Measurements from ENCODE around the gene SCARF2. TPM values are rescaled to one million over a fixed set of nuclear protein-coding genes. Genes with fewer than 3 reads are reported as not detected.
"Not testable (repeated sequence)": the region's sequence is repeated elsewhere in the genome, so short reads cannot be mapped to it uniquely, and the experiment has no call there.

Gene SCARF2, protein sequence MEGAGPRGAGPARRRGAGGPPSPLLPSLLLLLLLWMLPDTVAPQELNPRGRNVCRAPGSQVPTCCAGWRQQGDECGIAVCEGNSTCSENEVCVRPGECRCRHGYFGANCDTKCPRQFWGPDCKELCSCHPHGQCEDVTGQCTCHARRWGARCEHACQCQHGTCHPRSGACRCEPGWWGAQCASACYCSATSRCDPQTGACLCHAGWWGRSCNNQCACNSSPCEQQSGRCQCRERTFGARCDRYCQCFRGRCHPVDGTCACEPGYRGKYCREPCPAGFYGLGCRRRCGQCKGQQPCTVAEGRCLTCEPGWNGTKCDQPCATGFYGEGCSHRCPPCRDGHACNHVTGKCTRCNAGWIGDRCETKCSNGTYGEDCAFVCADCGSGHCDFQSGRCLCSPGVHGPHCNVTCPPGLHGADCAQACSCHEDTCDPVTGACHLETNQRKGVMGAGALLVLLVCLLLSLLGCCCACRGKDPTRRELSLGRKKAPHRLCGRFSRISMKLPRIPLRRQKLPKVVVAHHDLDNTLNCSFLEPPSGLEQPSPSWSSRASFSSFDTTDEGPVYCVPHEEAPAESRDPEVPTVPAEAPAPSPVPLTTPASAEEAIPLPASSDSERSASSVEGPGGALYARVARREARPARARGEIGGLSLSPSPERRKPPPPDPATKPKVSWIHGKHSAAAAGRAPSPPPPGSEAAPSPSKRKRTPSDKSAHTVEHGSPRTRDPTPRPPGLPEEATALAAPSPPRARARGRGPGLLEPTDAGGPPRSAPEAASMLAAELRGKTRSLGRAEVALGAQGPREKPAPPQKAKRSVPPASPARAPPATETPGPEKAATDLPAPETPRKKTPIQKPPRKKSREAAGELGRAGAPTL
- total RNA-seq: 9.1 and 15.8 TPM in 2 replicates

DNA sequence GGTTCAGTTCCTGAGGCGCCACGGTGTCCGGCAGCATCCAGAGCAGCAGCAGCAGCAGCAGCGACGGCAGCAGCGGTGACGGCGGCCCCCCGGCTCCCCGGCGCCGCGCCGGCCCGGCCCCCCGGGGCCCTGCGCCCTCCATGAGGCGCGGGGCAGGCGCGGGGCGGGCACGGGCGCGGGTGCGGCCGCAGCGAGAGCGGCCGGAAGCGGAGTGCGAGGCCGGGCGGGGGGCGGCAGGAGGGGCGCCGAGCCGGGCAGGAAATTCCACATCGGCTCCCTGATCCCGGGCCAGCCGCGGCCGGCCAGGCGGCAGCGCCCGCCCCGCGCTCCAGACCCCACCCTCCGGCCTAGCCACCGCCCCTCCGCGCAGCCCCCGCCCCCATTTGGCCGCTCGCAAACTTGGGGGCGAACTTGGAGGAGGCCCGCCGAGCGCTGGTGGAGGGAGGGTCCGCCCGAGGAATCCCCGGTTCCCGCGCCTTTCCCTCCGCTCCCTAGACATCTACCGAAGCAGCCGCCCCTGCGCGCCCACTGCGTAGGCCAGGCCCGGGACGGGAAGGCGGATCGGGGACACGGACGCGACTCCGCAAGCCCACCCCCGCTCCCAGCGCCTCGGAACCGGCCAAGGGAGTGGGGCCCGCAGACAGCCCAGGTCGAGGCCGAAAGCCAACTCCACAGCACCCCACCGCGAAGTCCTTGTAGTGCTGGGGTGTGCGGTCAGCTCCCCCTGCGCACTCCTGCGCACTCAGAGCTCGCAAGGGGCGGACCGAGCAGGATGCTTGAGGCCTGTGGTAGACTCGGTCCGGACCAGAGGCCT is at the start of gene SCARF2:
SCARF2 (minus strand) TSS at position 213 of the 814 bp plus-strand sequence; CDS start at position 142, 71 bp downstream.
- DNase-seq (ENCODE audit: low read depth, low spot score): no peak

DNA sequence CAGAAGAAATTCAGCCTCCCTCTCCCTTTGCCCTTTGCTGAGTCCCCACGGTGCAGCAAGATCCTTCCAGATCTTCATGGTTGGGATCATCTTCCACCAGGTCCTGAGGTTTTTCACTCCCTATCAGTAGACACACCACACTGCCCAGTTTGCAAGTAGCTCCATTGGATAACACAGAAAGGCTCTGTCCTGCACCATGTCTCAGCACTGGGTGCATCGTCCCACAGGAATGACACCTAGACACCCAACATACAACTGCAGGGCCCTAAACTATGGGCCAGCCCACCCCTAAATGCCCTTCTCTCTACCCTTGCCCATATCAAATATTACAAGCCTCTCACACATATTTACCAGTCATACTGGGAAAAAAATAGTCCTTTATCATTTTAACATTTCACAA is 48.6 kb upstream of the SCARF2 start:
- no peak for DNase-seq (ENCODE audit: low read depth, low spot score)

DNA sequence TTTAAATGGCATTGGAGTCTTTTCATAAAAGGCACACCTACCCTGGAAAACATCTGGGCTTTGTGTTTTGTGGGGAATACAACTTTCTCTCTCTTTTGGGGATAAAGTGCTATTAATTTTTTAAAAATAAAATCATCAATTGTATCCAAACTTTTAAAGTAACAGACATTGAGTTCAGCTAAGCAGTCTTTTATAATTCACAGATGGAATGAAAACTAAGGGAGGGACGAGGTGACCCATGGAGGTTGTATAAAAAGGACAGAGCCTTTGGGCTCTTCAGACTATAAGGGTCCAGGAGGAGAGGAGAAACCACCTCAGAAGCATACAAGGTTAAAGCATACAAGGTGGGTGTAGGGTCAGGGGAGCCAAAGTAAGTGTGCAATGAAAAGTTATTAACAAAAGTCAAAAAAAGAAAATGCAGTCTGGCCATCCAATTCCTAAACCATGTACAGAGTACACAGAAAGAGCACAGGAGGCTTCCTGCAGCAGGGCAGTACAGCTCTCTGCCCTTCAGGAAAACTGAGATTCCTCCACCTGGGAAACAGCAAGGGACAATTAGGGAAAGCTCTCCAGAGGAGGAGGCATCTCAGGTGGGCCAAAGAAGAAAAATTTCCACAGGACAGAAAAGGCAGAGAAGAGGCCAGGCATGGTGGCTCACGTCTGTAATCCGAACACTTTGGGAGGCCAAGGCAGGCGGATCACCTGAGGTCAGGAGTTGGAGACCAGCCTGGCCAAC is 47.5 kb upstream of the SCARF2 start:
- no peak for DNase-seq (ENCODE audit: low read depth, low spot score)

DNA sequence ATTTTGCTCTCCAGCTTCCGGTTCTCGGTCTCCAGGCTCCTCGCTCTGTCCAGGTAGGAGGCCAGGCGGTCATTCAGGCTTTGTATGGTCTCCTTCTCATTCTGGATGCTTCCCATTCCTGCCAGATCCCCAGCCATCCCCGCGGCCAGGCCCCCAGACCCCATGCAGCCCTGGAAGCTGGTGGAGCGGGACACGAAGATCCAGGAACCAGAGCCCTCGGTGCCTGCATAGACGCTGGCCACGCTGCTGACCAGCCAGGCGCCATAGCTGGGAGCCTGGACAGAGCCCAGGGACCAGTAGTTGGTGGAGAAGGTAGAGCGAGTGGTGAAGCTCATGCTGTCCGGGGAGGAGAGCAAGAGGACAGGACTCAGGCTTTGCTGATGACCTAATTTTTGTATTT is 46.1 kb upstream of the SCARF2 start:
- no peak for DNase-seq (ENCODE audit: low read depth, low spot score)

DNA sequence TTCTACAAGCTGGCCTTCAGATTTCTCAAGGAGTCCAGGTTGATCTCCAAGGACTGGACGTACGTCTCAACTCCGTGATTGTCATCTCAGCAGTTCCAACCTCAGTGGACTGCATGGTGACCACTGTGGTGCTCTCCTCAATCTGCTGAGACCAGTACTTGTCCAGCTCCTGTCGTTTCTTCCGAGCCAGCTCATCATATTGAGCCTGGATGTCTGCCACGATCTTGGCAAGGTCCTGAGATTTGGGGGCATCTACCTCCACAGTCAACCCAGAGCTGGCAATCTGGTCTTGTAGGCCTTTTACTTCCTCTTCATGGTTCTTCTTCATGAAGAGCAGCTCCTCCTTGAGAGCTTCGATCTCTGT is 45.5 kb upstream of the SCARF2 start:
- not testable (repeated sequence) for DNase-seq (ENCODE audit: low read depth, low spot score)

DNA sequence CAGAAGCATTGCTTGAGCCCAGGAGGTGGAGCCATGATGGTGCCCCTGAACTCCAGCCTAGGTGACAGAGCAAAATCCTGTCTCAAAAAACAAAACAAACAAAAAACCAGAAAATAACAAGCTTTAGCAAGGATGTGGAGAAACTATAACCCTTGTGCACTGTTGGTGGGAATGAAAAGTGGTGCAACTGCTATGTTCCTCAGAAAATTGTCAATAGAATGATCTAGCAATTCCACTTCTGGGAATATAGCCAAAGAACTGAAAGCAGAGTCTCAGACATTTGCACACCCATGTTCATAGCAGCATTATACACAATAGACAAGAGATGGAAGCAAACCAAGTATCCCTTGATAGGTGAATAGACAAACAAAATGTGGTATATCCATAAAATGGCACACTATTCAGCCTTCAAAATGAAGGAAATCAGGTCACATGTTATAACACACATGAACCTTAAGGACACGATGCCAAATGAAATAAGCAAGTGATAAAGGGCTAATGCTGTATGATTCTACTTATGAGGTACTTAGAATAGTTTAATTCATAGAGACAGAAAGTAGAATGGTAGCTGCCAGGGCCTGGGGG is 42.1 kb upstream of the SCARF2 start:
- no peak for DNase-seq (ENCODE audit: low read depth, low spot score)

DNA sequence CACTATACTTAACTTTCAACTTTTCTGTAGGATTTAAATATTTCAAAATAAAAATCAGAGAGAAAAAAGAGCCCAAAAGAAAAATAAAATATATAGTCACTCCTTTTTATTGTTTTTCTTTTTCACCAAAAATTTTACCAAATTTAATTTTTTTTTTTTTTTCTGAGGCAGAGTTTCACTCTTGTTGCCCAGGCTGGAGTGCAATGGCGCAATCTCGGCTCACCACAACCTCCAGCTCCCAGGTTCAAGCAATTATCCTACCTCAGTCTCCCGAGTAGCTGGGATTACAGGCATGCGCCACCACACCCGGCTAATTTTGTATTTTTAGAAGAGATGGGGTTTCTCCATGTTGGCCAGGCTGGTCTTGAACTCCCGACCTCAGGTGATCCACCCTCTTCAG is 40.4 kb upstream of the SCARF2 start:
- not testable (repeated sequence) for DNase-seq (ENCODE audit: low read depth, low spot score)

DNA sequence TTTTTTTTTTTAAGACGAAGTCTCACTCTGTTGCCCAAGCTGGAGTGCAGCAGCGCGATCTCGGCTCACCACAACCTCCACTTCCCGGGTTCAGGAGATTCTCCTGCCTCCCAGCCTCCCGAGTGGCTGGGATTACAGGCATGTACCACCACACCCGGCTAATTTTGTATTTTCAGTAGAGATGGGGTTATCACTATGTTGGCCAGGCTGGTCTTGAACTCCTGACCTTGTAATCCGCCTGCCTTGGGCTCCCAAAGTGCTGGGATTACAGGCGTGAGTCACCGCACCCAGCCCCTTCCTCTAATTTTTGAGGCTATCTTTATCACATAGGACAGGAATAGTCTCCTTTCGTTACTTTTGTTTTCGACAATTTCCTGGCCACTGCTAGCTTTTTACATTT is 37.9 kb upstream of the SCARF2 start:
- DNase-seq (ENCODE audit: low read depth, low spot score): not testable (repeated sequence)

DNA sequence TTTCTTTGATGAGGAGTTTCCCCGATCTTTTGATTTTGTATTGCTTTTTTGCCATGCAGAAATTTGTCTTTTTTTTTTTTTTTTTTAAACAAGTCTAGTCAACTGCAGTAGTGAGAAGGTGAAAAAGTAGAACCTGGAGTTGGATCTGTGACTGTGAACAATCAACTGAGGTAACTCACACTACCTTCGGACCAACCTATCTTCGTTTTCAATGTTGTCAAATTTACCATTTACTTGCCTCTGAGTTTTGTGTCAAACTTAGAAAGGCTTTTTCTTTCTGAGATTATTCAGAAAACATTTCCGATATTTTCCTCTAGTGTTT is 37.5 kb upstream of the SCARF2 start:
- no peak for DNase-seq (ENCODE audit: low read depth, low spot score)

DNA sequence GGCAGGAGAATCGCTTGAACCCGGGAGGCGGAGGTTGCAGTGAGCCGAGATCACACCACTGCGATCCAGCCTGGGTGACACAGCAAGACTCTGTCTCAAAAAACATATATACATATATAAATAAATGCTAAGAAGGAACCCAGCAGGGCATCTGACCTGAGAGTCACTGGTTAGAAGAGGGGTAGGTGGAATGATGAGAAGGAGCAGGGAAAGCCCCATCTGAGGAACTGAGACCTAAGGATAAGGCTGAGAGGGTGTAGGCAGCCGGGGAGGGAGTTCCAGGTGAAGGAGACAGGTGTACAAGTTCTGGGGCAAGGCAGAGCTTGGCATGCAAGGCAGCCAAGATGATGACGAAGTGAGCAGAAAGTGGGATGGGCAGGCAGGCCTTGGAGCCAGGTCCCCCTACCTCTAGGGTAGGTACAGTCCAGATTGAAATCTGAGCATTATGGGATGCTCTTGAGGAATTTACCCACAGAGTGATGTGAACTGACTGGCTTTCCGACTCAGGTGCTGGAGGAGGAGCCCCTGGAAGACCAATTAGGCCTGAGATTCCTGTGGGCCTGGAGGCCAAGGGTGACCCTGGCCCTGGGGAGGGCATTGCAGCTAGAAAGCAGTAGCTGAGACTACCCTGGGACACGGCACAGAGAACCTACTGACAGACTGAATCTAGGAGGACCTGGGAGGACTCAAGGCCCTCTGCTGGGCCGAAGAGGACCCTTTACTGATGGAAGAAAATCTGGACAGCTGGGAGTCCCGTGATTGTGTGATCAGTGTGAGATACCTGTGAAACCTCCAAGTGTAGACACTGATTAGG is 35.2 kb upstream of the SCARF2 start:
- DNase-seq (ENCODE audit: low read depth, low spot score): no peak

DNA sequence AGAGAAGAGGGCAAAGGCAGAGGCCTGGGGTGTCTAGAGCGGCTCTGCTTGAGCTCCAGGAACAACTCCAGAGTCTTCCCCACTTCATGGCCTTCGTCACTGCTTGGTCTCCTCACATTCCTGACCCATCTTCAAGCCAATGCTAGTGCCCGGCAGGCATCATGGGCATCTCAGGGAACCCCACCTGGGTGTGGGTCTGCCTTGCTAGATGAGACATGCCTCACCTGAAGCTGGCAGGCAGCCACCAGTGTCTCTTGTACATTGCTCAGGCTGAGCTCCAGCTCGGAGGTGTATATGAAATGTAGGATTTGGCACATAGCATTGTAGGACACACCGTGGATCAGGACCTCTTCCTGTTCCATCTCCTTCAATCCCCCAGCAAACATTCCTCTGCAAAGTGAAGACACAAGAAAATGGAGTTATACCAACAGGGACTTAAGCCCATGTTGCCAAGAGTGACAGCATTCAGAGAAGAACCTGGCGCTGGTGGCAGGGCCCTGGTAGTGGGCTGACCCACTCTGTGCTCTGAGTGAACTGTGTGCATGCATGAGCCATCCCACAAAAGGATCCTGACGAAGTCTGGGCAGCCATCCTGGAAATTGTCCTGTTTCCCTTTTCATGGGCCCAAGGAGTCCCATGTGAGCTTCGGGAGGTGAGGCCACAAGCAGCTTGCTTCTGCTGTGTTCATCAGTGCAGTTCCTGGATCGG is 33.7 kb upstream of the SCARF2 start:
- DNase-seq (ENCODE audit: low read depth, low spot score): no peak

DNA sequence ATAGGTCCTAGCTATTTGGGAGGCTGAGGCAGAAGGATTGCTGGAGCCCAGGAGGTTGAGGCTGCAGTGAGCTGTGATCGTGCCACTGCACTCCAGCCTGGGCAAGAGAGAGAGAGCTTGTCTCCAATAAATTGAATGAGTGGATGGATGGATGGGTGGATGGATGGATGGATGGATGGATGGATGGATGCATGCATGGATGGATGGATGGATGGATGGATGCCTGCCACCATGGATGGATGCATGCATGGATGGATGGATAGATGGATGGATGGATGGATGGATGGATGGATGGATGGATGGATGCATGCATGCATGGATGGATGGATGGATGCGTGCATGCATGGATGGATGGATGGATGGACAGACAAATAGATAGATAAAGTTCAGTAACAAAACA is 32.9 kb upstream of the SCARF2 start:
- not testable (repeated sequence) for DNase-seq (ENCODE audit: low read depth, low spot score)

DNA sequence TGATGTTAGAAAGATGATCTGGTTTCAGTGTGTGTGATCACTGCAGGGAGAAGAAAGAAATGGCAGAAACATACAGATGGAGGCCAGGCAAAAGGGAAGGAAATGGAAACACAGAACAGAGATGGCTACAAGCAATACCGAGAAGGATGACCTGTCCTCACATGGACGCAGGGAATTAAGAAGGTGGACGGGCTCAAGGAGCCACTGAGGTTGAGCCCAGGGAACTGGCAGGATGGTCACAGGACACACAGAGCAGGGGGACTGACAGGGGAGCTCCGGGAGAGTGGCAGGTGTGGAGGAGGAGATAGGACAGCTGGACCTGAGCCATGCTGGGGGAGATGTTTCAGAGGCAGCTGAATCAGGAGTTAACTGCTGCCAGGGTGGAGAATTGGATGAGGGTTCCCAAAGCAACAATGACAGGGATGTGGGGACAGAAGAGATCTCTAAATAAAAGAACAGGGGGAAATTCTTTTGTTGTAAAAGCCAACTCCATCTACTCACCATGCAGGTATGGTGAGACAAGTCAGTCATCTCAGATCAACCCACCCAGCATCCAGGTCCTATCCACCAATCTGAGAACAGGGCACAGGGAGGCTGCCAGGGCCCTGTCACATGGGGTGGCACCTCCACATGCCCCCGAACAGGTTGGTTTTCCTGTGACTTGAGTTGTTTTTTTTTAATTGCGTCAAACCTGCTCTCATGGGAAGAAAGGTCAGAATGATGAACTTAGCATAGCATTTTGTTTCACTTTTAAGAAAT is 31.7 kb upstream of the SCARF2 start:
- DNase-seq (ENCODE audit: low read depth, low spot score): no peak

DNA sequence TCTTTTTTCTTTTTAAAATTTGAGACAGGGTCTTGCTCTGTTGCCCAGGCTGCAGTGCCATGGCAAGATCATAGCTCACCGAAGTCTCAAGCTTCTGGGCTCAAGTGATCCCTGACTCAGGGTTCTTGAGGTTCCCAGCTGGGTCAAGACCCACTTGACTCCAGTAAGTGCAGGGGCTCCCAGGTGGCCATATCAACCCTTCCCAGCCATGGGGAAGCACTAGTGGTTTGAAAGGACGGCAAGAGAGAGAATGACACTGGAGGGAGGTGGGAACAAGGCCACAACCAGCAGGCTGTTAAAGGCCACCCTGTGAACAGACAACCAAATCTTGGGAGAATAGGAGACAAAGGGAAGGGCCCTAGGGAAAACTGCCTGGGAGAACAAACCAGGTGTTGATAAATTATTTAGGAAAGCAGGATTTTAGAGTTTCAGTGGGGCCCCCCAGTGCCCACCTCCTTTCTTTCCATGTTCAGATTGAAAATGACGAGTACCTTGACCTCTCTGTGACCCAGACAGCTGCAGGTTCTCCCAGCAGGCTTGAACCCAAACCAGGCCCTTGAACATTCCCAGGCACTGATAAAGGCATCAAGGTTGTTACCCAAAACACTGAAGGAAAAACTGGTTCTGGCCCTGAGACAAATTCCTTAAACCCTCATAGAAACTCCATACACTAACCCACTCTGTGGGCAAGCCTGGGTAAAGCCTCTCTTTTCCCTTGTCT is 29.2 kb upstream of the SCARF2 start:
- DNase-seq (ENCODE audit: low read depth, low spot score): no peak

DNA sequence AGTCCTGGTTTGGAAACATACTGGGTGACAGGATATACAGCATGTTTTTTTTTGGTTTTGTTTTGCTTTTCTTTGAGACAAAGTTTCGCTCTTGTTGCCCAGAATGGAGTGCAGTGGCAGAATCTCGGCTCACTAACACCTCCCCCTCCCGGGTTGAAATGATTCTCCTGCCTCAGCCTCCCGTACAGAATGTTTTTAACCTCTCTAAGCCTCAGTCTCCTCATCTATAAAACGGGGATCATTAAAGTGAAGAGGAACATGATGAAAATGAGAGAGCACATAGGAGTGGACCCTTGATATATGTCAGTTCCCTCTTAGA is 28.1 kb upstream of the SCARF2 start:
- DNase-seq (ENCODE audit: low read depth, low spot score): no peak

DNA sequence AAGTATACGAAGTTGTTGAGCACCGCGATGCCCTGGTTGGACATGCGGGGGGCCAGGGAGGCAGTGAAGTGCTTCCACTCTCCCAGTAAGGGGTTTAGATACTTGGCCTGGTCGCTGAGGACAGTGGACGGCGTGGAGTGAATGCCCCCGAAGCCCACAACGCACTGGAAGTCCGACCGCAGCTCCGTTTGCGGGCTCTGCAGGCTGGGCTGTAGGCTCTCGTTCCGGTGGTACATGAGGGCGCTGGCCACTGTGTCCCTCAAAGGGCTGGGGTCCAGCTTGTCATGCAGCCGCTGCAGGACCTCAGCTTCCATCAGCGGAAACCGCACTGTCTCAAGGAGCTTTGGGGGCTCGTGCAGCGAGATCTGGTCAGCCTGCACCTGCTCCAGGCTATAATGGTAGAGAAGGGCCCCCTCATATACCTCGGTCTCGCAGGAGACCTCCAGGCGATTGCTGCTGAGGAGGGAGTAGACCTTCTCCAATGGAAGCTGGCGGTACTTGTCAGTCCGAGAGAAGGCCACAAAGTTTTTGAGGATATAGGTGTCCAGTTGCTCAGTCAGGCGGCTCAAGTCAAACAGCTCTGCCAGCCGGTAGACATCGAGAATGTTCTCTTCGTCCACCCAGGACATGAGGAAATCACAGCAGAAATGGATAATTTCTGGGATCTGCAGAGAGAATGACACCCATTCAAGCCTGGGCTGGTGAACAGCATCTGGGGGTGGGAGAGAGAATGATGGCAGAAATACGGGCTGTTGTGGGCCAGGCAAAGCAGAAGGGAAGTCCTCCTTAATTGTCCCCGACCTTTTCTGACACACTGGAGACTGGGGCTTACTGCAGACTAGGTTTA is 27.5 kb upstream of the SCARF2 start:
- DNase-seq (ENCODE audit: low read depth, low spot score): no peak

DNA sequence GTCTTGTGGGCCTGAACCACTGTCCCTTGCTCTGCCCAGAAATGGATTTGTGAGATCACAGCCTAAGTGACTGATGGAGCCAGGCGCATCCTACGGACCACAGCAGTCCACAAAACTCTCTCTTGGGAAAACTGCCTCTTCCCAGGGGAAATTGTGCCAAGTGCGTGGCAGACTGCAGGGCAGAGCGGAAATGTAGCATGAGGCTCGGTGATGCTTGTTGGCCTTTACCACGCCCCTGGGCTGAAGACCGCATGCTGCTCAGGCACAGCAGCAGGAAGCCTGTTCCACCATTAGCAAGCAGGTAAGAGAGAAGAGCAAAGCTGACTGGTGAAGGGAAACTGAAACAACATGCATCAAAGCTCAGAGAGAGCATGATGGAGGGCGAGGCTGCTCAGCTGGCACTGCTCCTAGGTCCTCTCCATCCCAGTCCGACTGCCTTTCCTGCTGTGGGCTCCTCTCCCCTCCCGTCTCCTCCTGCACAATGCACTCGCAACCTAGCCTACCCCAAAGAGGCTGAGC is 26.5 kb upstream of the SCARF2 start:
- no peak for DNase-seq (ENCODE audit: low read depth, low spot score)

Measured in pulmonary artery endothelial cell (primary cell).